SK-N-SH treated with all-trans-retinoic acid at 6 μM for 48 hours (cell line): ENCODE measurements around the gene ARFRP1.

Source experiments
- ATAC-seq: fragments of 200-7000 bp; cut with Tn5 transposase; 3 replicates; pipeline ENCODE4 v1.9.1; 2020; ENCODE audit warnings: mild to moderate bottlenecking, moderate library complexity
- ARNTL ChIP-seq: fragments of 450-650 bp; formaldehyde crosslinking; IDR thresholded peaks from 2 replicates; pipeline ENCODE4 v1.5.0; 2020; ENCODE audit warnings: low read depth, mild to moderate bottlenecking, moderate library complexity, borderline replicate concordance
- BACH2 ChIP-seq: fragments of 250-450 bp; sonication (Bioruptor Pico); IDR thresholded peaks from 2 replicates; pipeline ENCODE4 v1.9.0; 2021; ENCODE audit warnings: mild to moderate bottlenecking, borderline replicate concordance
- CSDC2 ChIP-seq: fragments of 250-450 bp; sonication (Bioruptor Pico); IDR thresholded peaks from 2 replicates; pipeline ENCODE4 v1.5.0; 2020; ENCODE audit warnings: mild to moderate bottlenecking, moderate library complexity
- ESRRG ChIP-seq: fragments of 250-450 bp; sonication (Bioruptor Pico); IDR thresholded peaks from 2 replicates; pipeline ENCODE4 v1.6.1; 2021; ENCODE audit warnings: mild to moderate bottlenecking
- GLIS3 ChIP-seq: fragments of 250-450 bp; sonication (Bioruptor Pico); IDR thresholded peaks from 2 replicates; pipeline ENCODE4 v1.5.0; 2020; ENCODE audit warnings: mild to moderate bottlenecking, moderate library complexity
- ISL1 ChIP-seq: fragments of 250-450 bp; sonication (Bioruptor Pico); IDR thresholded peaks from 2 replicates; pipeline ENCODE4 v2.1.2; 2022; ENCODE audit warnings: mild to moderate bottlenecking, moderate library complexity
- OSR1 ChIP-seq: fragments of 250-450 bp; sonication (Bioruptor Pico); IDR thresholded peaks from 2 replicates; pipeline ENCODE4 v1.8.0; 2022; ENCODE audit warnings: moderate library complexity, mild to moderate bottlenecking, inconsistent platforms
- PPARA ChIP-seq: fragments of 250-450 bp; sonication (Bioruptor Pico); IDR thresholded peaks from 2 replicates; pipeline ENCODE4 v1.5.0; 2020; ENCODE audit warnings: mild to moderate bottlenecking, borderline replicate concordance
- RARB ChIP-seq: fragments of 250-450 bp; sonication (Bioruptor Pico); IDR thresholded peaks from 2 replicates; pipeline ENCODE4 v1.8.0; 2021; ENCODE audit warnings: mild to moderate bottlenecking, moderate library complexity
- SNAI2 ChIP-seq: fragments of 250-450 bp; sonication (Bioruptor Pico); IDR thresholded peaks from 2 replicates; pipeline ENCODE4 v1.5.0; 2020; ENCODE audit warnings: mild to moderate bottlenecking, moderate library complexity
- TCF4 ChIP-seq: fragments of 250-450 bp; sonication (Bioruptor Pico); IDR thresholded peaks from 2 replicates; pipeline ENCODE4 v1.8.0; 2021; ENCODE audit warnings: mild to moderate bottlenecking, moderate library complexity, borderline replicate concordance
- TOX ChIP-seq: fragments of 250-450 bp; sonication (Bioruptor Pico); IDR thresholded peaks from 2 replicates; pipeline ENCODE4 v1.8.0; 2021; ENCODE audit warnings: mild to moderate bottlenecking, moderate library complexity, borderline replicate concordance
- ZC3H10 ChIP-seq: fragments of 250-450 bp; sonication (Bioruptor Pico); IDR thresholded peaks from 2 replicates; pipeline ENCODE4 v1.5.1; 2021; ENCODE audit warnings: mild to moderate bottlenecking, moderate library complexity
- ZFP3 ChIP-seq: fragments of 250-450 bp; sonication (Bioruptor Pico); IDR thresholded peaks from 2 replicates; pipeline ENCODE4 v1.5.0; 2020; ENCODE audit warnings: mild to moderate bottlenecking, moderate library complexity
- ZNF565 ChIP-seq: fragments of 450-650 bp; formaldehyde crosslinking; conservative IDR thresholded peaks from 2 replicates; pipeline ENCODE4 v1.5.0; 2020; ENCODE audit warnings: low read depth, mild to moderate bottlenecking, moderate library complexity
- ZNF70 ChIP-seq: fragments of 450-650 bp; formaldehyde crosslinking; IDR thresholded peaks from 2 replicates; pipeline ENCODE4 v1.5.0; 2020; ENCODE audit warnings: mild to moderate bottlenecking, moderate library complexity
- TF ChIP-seq, protein P1 (sequence below): fragments of 250-450 bp; sonication (Bioruptor Pico); IDR thresholded peaks from 2 replicates; pipeline ENCODE4 v1.5.1; 2020; ENCODE audit warnings: low read depth, mild to moderate bottlenecking, moderate library complexity
- TF ChIP-seq, protein P2 (sequence below): fragments of 250-450 bp; sonication (Bioruptor Pico); IDR thresholded peaks from 2 replicates; pipeline ENCODE4 v1.8.0; 2020; ENCODE audit warnings: mild to moderate bottlenecking, moderate library complexity, borderline replicate concordance
- TF ChIP-seq, protein P3 (sequence below): fragments of 250-450 bp; sonication (Bioruptor Pico); IDR thresholded peaks from 2 replicates; pipeline ENCODE4 v1.8.0; 2021; ENCODE audit warnings: low read depth, mild to moderate bottlenecking, moderate library complexity, borderline replicate concordance
- TF ChIP-seq, protein P4 (sequence below): fragments of 250-450 bp; sonication (Bioruptor Pico); IDR thresholded peaks from 2 replicates; pipeline ENCODE4 v1.5.1; 2021; ENCODE audit warnings: mild to moderate bottlenecking, moderate library complexity

ARFRP1 gene

DNA sequence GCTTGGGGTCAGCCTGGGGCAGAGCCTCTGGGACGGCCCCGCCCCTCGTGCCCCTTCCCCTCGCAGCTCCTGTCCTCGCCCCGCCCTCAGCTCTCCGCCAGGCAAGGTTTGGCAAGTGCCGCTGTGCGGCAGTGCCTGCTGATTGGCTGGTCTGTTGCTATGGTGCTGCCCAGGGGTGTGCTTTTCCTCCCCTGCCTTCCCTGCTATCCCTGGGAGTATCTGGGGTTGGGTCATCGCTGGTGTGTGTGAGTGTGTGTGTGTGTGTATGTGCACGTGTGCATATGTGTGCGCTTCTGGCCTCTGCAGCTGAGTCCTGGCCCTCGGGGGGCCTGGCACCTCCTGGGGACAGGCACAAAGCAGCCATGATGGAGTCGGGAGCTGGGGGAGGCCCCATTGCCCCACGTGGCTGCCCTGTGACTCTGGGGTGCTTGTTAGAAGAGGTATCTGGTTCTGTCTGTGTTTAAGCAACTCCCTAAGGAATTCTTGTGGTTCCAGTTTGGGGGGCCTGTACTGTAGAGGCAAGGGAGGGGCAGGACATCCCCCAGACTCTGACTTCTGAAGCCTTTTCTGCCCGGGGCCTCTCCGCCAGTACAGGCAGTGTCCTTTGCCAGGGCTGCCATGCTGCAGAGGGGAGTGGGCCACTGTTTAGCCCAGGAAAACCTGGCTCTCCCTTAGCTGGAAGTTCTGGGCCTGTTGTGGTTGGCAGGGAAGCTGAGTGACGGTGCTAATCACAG, 42.7 kb downstream of the ARFRP1 start:
- ATAC-seq: no peak; the same call in 2 of the 3 replicates

DNA sequence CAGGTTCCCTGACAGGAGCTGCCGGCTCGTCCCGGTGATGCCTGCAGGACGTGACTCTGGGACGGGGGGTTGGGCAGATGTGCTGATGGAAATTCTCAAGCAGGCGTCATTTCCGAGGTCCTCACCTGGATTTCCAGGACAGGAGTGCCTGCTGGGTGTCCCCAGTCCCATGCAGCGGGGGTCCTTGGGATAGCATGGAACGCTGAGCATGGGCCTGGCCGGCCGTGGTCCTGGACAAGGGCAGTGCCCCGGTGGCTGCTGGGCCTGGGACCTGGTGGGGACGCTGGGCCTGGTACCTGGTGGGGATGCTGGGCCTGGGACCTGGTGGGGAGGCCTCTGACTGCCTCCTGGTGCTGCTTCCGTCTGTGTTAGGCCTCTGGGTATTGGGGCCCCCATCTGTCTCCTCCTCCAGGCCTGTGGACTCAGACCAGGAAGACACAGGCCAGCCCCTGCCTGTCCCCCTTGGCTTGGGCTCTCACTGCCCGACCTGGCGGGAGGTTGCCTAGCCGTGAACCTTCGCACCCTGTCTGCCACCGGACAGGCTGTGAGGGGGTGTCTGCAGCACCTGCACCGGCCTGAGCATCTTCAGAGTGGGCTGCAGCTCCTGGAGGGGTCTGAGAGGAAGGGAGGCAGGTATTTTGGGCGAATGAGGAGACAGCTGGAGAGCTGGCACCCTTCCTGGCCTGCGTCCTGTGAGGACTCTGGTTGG, 43.5 kb downstream of the ARFRP1 start:
- ATAC-seq: no peak
- TF ChIP-seq, protein P1, sequence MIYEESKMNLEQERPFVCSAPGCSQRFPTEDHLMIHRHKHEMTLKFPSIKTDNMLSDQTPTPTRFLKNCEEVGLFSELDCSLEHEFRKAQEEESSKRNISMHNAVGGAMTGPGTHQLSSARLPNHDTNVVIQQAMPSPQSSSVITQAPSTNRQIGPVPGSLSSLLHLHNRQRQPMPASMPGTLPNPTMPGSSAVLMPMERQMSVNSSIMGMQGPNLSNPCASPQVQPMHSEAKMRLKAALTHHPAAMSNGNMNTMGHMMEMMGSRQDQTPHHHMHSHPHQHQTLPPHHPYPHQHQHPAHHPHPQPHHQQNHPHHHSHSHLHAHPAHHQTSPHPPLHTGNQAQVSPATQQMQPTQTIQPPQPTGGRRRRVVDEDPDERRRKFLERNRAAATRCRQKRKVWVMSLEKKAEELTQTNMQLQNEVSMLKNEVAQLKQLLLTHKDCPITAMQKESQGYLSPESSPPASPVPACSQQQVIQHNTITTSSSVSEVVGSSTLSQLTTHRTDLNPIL (CRISPR knock-in tag): no peak
- TF ChIP-seq CSDC2 (CRISPR knock-in tag) (no peak), ZNF565 (CRISPR knock-in tag) (no peak), RARB (no peak), ZC3H10 (CRISPR knock-in tag) (no peak), ARNTL (CRISPR knock-in tag) (no peak), ZFP3 (no peak), SNAI2 (no peak), PPARA (CRISPR knock-in tag) (no peak), ISL1 (CRISPR knock-in tag) (no peak), OSR1 (CRISPR knock-in tag) (no peak), ESRRG (CRISPR knock-in tag) (no peak), ZNF70 (no peak), BACH2 (no peak)
- TF ChIP-seq, protein P2, sequence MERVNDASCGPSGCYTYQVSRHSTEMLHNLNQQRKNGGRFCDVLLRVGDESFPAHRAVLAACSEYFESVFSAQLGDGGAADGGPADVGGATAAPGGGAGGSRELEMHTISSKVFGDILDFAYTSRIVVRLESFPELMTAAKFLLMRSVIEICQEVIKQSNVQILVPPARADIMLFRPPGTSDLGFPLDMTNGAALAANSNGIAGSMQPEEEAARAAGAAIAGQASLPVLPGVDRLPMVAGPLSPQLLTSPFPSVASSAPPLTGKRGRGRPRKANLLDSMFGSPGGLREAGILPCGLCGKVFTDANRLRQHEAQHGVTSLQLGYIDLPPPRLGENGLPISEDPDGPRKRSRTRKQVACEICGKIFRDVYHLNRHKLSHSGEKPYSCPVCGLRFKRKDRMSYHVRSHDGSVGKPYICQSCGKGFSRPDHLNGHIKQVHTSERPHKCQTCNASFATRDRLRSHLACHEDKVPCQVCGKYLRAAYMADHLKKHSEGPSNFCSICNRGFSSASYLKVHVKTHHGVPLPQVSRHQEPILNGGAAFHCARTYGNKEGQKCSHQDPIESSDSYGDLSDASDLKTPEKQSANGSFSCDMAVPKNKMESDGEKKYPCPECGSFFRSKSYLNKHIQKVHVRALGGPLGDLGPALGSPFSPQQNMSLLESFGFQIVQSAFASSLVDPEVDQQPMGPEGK (CRISPR knock-in tag): no peak
- TF ChIP-seq, protein P3, sequence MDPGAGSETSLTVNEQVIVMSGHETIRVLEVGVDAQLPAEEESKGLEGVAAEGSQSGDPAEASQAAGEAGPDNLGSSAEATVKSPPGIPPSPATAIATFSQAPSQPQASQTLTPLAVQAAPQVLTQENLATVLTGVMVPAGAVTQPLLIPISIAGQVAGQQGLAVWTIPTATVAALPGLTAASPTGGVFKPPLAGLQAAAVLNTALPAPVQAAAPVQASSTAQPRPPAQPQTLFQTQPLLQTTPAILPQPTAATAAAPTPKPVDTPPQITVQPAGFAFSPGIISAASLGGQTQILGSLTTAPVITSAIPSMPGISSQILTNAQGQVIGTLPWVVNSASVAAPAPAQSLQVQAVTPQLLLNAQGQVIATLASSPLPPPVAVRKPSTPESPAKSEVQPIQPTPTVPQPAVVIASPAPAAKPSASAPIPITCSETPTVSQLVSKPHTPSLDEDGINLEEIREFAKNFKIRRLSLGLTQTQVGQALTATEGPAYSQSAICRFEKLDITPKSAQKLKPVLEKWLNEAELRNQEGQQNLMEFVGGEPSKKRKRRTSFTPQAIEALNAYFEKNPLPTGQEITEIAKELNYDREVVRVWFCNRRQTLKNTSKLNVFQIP: no peak

More for the DNA sequence above, 42.7 kb downstream of the ARFRP1 start:
- TF ChIP-seq, protein P4, sequence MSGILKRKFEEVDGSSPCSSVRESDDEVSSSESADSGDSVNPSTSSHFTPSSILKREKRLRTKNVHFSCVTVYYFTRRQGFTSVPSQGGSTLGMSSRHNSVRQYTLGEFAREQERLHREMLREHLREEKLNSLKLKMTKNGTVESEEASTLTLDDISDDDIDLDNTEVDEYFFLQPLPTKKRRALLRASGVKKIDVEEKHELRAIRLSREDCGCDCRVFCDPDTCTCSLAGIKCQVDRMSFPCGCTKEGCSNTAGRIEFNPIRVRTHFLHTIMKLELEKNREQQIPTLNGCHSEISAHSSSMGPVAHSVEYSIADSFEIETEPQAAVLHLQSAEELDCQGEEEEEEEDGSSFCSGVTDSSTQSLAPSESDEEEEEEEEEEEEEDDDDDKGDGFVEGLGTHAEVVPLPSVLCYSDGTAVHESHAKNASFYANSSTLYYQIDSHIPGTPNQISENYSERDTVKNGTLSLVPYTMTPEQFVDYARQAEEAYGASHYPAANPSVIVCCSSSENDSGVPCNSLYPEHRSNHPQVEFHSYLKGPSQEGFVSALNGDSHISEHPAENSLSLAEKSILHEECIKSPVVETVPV (CRISPR knock-in tag): no peak
- TF ChIP-seq SNAI2: no peak
- TF ChIP-seq GLIS3 (CRISPR knock-in tag): no peak
- TF ChIP-seq, protein P3: no peak
- TF ChIP-seq TOX (CRISPR knock-in tag): no peak
- TF ChIP-seq, protein P2 (CRISPR knock-in tag): no peak
- no peak for TF ChIP-seq TCF4 (CRISPR knock-in tag)
- TF ChIP-seq, protein P1 (CRISPR knock-in tag): no peak
- TF ChIP-seq ISL1 (CRISPR knock-in tag): no peak
- no peak for TF ChIP-seq PPARA (CRISPR knock-in tag)
- TF ChIP-seq OSR1 (CRISPR knock-in tag): no peak
